ENCODE data around the gene SLC51B. TPM values are rescaled to one million over a fixed set of nuclear protein-coding genes. Genes with fewer than 3 reads are reported as not detected.
"Not testable (repeated sequence)": the region's sequence is repeated elsewhere in the genome, so short reads cannot be mapped to it uniquely, and the experiment has no call there.

Gene SLC51B
- polyA plus RNA-seq, 4 donors = 1.5 to 10.9 (median 8.9) TPM

DNA sequence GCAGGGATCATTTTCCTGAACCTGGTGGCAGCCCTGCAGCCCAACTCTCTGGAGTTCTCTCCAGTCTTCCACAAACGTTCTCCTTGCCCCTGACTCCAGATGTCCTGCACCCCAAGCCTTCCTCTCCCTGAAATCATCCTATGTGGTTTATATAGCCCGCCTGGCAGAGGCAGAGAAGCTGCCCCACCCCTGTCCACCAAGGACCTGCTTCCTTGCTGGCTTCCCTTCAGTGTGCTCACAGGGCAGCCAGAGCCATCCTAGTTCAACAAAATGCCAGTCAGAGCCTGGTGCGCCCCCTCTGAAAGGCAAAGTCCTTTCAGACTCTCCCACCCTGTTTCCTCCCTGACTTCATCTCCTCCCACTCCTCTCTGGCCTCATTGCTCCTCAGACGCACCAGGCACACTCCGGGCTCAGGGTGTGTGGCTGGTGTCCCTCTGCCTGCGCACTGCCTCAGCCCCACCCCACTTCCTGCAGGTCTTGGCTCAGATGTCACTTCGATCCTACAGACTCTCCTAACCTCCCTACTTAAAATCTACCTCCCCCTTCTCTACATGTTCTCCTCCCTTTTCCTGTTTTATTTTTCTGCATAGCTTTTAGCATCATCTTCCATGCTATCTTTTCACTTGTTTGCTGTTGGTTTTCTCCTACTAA lies 37.2 kb downstream of the SLC51B start:
- DNase-seq (ENCODE audit: low read depth in 4 of 4, low spot score in 3 of 4) = no peak

DNA sequence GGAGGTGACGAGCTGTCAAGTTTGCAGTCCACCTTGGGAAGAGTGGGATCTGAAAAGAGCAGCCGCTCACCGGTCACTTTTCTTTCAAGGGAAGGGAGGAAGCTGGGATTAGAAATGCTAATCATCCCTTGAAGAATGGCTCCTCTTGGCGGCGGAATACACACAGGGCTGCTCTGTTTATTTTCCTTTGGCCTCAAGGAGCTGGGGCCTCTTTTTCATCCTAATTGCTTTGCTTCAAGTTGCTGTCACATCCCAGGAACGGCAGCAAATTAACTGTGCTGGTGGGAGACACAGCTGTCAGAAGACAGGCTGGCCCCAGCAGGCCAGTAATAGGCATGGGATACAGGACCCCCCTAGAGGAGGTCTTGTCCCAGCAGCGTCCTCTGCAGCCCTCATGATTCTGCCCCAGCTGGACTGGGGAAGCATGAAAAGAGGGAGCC lies 38.1 kb downstream of the SLC51B start:
- no peak for DNase-seq (ENCODE audit: low read depth in 4 of 4, low spot score in 3 of 4)

DNA sequence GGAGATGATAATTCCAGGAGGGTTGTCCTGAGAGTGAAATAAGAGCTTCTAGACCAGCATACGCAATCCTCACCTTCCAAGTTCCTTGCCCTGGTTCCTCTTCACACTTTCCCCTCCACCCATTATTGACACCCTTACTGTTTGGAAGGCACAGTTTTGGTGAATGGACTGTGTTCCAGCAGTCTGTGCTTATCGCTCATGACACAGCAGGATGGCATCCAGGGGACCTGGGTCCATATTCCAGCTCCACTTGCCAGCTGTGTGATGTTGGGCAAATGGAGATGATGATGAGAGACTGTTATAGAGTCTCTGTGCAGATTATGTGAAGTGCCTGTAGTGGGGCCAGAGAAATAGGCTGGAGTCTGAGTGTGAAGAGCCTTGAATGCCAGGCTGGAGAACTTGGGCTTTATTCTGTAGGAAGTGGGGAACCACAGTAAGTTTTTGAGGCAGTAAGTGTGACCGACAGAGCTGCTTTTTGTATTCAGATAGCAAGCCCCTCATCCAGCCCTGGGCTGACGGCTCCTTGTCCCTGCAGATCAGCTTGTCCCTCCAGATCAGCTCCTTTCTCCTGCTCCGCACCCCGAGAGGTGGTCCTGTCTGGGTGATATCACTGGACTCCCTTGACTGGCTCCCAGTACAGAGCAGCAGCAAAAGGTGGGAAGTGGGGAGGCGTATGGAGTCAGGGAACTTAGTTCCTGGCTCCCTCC lies 39.5 kb downstream of the SLC51B start:
- no peak for DNase-seq (ENCODE audit: low read depth in 4 of 4, low spot score in 3 of 4)

DNA sequence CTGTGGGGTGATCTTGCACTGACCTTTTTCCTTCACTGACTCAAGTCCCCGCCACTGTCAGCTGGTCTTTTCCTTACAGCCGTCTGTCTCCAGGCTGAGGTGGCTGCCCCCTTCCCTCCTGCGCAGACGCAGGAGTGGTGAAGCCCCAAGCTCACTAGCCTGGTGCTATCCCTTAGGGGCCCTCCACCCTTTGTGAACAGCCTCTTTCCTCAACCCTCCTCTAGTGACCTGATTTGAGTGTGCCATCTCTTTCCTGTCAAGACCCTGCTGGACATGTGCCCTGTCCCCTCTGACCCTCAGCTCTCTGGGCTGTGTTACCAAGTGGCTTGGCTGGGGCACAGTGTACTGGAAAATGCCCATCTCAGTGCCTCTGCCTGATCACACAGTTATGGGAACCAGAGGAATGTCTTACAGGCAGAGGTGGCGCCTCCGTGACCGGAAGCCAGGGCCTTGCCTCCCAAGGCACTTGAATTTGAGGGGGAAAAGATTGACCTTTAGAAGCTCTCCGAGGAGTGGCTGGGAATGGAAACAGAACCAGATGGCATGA lies 40.1 kb downstream of the SLC51B start:
- DNase-seq (ENCODE audit: low read depth in 4 of 4, low spot score in 3 of 4) = no peak

DNA sequence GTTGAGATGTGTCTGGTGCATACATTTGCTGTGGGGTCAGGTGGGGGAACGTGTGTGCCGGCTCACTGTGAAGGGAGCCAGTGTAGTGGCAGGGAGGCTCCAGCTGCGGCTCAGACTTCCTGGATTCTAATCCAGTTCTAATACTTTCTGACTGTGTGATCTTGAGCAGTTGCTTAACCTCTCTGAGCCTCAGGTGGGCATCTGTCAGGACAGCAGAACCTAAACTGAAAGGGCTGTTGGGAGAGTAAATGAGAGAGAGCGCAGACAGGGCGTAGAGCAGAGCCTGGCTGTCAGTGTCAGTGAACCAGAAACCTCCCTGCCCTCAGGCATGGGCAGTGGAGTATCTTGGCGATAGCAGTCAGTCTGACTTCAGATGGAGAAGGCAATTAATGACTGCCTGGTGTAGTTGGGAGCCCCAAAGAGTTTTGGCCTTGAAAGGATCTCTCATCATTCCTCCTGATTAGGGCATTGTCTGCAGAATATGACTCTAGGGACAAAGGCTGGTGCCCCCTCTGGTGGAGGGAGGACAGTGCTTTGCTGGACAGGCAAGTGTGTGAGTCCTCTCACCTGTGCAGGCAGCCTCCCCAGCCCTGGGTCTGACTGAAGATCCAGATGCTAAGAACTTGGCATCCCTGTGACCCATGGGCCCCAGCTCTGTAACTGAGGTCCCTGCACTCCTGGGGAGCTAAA lies 40.9 kb downstream of the SLC51B start:
- no peak for DNase-seq (ENCODE audit: low read depth in 4 of 4, low spot score in 3 of 4)

DNA sequence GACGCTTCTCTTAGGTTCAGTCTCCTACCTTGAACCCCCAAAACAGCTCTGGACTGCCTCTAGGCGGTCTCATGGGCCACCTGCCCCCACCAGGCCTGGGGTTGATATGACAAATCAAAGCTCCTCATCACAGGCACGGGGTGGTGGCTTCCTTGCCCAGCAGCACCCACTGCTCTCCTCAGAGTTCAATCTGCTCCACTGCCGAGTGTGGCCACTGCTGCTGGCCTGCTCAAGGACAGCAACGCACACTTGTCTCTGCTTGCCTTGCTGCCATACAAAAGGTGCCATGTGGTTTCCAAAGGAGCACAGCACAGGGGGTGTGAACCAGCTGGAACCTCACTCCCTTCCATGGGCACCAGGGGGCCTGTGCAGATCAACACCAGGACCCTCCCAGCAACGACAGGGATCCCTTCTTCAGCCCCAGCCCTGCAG lies 41.5 kb downstream of the SLC51B start:
- DNase-seq (ENCODE audit: low read depth in 4 of 4, low spot score in 3 of 4) = no peak

DNA sequence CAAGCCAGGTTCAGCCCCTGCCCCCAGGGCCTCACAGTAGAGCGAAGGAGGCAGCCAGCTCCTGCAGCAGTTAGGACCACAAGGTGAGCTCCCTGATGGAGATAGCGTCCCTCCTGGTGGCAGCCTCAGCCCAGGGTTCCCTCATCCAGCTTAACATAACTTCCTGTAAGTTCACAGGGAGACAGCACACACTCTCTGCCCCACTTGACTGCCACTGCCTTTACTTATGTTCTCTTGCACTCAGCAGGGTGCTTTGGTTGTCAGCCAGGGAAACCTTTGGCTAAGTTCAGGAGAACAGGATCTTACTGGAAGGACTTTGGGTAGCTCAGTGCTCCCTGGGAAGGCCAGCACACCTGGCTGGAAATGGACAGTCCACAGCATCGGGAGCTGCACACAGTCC lies 42.2 kb downstream of the SLC51B start:
- no peak for DNase-seq (ENCODE audit: low read depth in 4 of 4, low spot score in 3 of 4)

DNA sequence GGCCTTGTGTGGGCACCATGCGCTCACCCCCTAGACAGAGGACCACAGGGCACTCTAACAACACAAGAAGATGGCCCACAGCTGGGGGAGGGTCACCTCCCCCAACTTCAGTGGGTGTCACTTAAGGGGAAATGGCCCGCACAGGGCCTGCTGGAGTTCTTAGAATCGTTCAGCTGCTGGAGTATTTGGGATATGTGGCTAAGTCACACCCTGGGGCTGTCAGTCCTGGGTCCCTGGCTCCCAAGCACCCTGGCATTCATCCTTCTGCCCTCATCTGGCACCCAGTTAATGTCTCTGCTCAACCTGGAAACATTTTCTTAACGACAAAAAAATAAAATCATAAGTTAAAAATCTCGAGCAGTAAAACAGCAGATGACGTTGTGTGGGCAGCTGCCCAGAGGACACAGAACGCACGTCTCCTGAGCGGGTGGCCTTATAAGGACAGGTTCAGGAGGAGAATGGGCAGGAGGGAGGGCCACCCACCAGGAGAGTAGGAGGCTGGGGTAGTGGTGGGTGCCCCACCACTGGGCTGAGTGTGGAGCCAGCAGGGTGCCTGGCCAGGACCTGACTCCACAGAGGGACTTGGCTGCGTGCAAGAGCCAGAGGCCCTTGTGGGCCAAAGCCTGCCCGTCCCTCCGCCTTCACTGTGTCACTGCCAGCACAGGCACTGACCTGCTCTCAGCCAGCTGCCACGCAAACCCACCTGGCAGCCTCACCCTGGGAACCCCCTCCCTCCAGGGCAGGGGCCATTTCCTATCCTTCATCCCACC lies 42.9 kb downstream of the SLC51B start:
- DNase-seq (ENCODE audit: low read depth in 4 of 4, low spot score in 3 of 4) = no peak

DNA sequence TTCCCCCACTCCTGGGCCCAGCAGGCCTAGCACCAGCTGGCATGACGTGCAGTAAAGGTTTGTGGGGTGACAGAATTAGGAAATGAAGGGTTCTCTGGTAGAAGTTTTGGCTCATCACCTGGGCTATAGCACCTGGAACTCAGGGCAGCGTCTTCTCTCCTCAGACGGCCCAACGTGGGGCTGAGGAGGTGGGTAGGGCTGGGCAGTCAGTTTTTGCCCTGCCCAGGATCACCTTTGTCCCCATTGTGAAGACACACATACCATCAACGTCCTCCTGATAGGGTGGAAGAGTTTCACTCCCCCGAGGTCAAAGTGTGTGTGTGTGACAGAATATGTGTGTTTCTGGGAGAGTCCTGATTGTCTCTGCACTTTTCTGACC lies 43.4 kb downstream of the SLC51B start:
- DNase-seq (ENCODE audit: low read depth in 4 of 4, low spot score in 3 of 4) = no peak

DNA sequence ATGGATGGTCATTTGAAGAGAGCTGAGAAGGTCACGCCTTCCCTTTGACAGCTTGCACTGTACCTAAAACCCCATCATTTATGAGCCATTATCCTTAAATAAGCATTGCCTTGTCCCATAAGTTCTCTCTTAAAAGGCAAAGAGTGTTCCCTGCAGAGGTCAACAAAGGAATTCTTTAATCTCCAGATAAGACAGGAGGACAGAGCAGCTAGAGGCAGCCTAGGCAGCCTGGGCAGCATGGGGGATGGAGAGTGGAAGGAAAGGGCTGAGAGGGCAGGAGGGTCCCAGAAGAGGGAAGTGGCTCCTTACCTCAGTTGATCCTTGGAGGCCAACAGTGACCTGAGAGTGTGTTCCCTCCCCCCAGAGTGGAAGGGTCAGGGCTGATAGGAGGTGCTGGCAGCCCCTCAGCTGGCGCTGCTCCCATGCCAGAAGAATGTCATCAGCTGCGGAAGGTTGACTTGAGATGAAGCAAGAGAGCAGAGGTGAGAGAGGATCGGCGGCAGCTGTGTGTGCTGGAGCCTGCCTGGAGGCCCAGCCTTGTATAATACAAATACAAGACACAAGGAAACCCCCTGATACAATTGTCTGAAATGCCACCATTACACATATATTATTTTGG lies 44.1 kb downstream of the SLC51B start:
- DNase-seq (ENCODE audit: low read depth in 4 of 4, low spot score in 3 of 4) = no peak

DNA sequence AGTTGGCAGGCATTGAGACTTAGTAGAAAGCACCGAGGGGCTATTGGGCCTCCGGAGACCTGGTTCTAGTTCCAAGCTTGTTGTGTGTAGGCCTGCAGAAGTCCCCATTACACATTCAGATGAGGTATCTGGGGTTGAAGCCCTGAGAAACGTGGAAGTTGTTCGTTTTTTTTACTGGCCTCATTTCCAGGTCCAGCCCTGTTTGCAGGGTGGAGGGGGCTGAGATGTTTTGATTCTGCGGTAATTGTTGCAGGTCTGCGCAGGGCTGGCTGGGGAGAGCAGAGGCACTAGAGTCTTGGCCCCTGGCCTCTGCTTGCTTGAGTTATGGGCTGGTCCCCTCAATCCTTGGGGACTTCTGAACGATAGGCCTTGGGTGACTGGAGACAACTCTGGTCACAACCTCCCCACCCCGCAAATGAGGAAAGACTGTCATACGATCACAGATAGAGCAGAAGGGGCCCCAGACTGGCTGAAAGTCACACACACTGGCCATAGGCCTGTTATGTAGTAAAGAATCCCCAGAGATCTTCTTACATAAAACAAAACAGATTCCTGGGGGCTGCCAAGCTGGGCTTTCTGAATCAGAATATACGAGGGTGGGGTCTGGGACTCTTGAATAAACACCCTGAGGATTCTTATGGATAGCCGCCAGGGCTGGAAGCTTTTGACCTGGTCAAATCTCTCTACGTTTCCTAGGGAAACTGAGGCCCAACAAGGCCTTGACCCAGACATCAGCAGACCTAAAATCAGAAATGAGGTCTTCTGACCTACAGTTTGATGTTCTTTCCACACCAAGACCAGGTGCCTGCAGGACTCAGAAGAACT lies 47.0 kb downstream of the SLC51B start:
- DNase-seq (ENCODE audit: low read depth in 4 of 4, low spot score in 3 of 4) = no peak

DNA sequence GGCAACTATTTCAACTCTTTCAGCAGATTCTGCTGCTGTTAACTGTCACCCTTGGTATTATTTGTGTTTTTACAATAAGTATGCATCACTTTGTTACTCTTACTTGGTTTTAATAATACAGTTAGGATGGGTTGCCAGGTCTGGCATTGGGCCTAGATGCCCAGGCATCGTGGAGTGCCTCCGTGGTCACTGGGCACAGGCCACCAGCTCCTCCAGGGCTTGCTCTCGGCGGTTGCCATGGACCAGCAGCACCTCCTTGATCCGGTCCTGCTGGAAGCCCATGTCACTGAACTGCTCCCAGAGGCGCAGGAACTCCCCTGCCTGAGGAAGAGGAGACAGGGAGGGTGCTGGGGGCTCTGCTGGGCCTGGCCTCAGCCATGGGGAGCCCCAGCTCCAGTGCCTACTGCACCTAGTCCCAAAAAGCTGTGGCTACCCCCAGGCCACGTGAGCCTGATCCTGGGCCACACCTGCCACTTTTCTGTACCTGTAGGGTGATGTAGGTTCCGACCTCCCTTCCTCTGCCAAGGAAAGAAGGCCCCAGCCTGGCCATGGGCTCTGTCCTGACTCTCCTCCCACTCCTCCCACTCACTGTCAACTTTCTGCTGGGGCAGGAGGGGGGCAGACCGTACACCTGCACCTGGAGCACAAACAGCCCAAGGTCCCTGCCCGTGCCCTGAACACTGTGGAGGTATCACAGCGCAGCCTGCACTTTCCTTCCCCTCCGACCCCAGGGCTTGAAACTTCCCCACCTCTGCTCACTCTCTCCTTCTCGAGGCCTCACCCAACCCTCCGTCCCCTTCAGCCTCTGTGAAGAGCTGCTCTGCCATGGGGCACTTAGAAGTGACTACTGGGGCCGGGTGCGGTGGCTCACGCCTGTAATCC lies 48.0 kb downstream of the SLC51B start:
- no peak for DNase-seq (ENCODE audit: low read depth in 4 of 4, low spot score in 3 of 4)

DNA sequence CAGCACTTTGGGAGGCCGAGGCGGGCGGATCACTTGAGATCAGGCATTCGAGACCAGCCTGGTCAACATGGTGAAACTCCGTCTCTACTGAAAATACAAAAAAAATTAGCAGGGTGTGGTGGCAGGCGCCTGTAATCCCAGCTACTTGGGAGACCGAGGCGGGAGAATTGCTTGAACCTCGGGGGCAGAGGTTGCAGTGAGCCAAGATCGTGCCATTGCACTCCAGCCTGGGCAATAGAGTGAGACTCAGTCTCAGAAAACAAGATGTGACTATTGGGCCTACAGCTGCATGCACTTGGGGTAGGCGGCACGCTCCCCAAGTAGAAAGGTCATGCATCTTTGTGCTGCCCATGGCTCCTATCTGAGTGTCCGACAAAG lies 48.6 kb downstream of the SLC51B start:
- DNase-seq (ENCODE audit: low read depth in 4 of 4, low spot score in 3 of 4) = not testable (repeated sequence)

DNA sequence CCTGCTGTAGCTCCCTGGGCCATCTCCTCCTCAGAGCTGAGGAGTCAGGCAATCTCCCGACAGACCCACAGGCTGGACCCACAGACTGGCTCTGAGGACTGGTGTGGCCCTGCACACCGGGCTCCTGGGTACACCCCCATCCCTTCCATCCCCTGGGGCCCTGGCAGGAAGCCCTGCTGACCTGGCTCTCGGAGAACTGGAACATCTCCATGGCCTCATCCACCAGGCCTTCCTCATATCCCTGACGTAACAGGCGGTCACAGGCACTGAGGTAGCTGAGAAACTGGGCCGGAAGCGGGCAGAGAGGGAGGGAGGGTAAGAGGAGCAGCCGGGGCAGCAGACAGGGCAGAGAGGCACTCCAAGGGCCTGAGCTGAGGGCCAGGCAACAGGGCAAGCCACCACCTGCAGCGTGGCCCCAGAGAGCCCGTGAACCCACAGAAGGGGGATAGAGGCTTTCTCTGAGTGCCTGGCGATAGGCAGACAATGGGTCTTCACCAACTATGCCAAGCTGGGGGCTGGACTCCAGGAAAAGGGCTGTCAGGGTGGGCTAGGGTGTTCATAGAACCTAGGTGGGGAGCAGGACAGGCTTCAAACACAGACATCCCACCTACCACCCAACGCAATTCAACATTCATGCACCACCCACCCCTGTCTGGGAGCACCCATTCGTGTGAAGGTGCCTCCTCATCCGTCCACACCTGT lies 49.3 kb downstream of the SLC51B start:
- DNase-seq (ENCODE audit: low read depth in 4 of 4, low spot score in 3 of 4) = no peak

DNA sequence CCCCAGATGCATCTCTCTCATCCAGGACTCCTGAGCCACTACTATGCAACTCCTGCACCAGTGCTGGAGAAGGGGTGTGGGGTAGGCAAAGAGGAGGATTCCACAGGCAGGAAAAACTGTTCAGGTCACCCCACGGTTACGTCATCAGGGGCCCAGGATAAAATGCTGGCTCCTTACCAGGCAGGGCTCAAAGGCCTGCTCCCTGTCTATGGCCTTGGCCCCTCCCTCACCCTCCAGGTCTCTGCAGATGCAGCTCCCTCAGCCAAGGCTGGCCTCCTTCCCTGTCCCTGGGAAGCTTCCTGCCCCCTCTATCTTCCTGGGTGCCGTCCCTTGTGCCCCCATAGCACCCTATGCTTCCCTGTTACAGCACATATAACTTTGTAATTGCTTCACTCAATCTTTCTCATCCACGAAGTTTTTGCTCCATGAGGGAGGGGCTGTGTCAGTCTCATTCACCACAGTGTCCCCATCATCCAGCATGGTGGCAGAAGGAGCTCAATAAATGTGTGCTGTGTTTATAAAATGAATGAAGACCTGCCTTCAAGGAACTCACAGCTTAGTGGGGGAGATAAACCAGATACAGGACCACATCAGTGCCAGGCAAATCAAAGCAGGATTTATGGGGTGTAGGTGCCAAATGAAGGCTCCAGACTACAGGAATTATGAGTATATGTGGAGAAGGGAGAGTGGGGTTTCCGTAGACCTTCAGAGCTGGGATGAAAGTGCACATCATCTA lies 50.0 kb downstream of the SLC51B start:
- DNase-seq (ENCODE audit: low read depth in 4 of 4, low spot score in 3 of 4) = no peak

DNA sequence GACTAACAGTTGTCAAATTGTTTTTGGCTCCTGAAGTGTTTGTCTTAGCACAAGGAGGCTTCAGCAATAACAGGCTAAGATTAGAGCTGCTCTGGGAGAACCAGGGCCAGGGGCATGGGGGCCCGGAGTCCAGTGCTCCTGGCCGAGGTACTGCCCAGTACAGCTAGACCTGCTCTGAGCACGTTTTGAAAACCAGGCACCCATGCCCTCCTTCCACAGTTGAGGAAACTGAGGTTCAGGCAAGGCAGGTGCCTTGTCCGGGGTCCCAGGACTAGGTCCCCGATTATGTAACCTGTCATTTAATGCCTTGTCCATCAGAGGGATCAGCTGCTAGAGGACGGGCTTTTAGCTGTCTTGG lies 50.5 kb downstream of the SLC51B start:
- DNase-seq (ENCODE audit: low read depth in 4 of 4, low spot score in 3 of 4) = no peak
